GM12892 (cell line): Measurements from ENCODE around the gene PNPLA1.

Experiments used
- POLR2AphosphoS5 ChIP-seq: IDR thresholded peaks from 2 replicates; pipeline ENCODE4 v1.6.1; 2011; ENCODE audit warnings: low read depth, low read length, control low read depth
- TAF1 ChIP-seq: IDR thresholded peaks from 2 replicates; pipeline ENCODE4 v1.6.1; 2011; ENCODE audit warnings: low read depth, mild to moderate bottlenecking, control low read depth, low read length, borderline replicate concordance

- no peak for TF ChIP-seq TAF1
- TF ChIP-seq POLR2AphosphoS5 = no peak
These were observed 54.3 kb downstream of the PNPLA1 start for GRCh38 chr6:36324191-36324590.
